B cell (primary cell): ENCODE measurements around the gene GRPEL2.

Experiments used
- EZH2 ChIP-seq: IDR thresholded peaks from 2 replicates; pipeline ENCODE4 v1.6.1; 2012; ENCODE audit warnings: borderline replicate concordance, low read depth, mild to moderate bottlenecking, moderate library complexity, low read length; ENCODE audit not compliant: insufficient read depth, poor library complexity, severe bottlenecking
- TF ChIP-seq, protein P1 (sequence below): fragments of 200-600 bp; IDR thresholded peaks from one replicate; pipeline ENCODE4 v1.8.0; 2022; ENCODE audit warnings: antibody characterized with exemption, mild to moderate bottlenecking

DNA sequence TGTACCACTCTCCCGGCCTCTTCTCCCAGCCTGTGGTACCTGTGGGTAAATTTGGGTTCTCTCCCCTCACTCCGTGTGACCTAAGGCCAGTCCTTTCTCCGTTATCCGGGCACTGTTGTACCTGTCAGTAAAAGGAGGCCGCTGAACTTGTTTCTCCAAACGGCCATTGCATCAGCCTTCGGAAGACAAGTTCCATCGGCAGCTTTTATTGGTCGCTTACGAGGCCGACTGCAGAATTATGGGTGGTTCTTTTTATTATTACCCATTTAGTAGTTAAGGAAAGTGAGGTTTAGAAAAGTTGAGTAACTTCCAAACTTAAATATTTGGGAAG, 558 bp downstream of the GRPEL2 start:
- TF ChIP-seq EZH2, result no peak
- TF ChIP-seq, protein P1, sequence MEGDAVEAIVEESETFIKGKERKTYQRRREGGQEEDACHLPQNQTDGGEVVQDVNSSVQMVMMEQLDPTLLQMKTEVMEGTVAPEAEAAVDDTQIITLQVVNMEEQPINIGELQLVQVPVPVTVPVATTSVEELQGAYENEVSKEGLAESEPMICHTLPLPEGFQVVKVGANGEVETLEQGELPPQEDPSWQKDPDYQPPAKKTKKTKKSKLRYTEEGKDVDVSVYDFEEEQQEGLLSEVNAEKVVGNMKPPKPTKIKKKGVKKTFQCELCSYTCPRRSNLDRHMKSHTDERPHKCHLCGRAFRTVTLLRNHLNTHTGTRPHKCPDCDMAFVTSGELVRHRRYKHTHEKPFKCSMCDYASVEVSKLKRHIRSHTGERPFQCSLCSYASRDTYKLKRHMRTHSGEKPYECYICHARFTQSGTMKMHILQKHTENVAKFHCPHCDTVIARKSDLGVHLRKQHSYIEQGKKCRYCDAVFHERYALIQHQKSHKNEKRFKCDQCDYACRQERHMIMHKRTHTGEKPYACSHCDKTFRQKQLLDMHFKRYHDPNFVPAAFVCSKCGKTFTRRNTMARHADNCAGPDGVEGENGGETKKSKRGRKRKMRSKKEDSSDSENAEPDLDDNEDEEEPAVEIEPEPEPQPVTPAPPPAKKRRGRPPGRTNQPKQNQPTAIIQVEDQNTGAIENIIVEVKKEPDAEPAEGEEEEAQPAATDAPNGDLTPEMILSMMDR, result no peak
